GM23338 (cell line): ENCODE data around the gene TMEM138.

Source experiments
- POLR2AphosphoS5 ChIP-seq: IDR thresholded peaks from 2 replicates; pipeline ENCODE4 v1.6.1; 2016; ENCODE audit warnings: antibody characterized with exemption, low read depth
- TF ChIP-seq, protein P1 (sequence below), 2 experiments: fragments of 200-600 bp in 1 of 2; sonication (generic) in 1 of 2; conservative IDR thresholded peaks; 2 replicates each; pipeline versions ENCODE4 v1.5.1 to v1.6.1; 2016 to 2017; ENCODE audit warnings: antibody characterized with exemption in 2 of 2, low read depth in 2 of 2, mild to moderate bottlenecking in 2 of 2, moderate library complexity in 1 of 2

DNA sequence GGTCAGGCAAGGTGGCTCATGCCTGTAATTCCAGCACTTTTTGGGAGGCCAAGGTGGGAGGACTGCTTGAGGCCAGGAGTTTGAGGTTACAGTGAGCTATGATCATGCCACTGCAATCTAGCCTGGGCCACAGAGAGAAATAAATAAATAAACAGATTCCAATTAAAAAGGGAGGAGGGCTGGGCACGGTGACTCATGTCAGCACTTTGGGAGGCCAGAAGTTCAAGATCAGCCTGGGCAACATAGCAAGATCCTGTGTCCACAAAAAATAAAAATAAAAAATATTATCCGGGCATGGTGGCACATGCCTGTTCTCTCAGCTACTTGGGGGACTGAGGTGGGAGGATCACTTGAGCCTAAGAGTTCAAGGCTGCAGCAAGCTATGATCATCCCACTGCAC is 8.0 kb upstream of the TMEM138 start:
- TF ChIP-seq, protein P1, sequence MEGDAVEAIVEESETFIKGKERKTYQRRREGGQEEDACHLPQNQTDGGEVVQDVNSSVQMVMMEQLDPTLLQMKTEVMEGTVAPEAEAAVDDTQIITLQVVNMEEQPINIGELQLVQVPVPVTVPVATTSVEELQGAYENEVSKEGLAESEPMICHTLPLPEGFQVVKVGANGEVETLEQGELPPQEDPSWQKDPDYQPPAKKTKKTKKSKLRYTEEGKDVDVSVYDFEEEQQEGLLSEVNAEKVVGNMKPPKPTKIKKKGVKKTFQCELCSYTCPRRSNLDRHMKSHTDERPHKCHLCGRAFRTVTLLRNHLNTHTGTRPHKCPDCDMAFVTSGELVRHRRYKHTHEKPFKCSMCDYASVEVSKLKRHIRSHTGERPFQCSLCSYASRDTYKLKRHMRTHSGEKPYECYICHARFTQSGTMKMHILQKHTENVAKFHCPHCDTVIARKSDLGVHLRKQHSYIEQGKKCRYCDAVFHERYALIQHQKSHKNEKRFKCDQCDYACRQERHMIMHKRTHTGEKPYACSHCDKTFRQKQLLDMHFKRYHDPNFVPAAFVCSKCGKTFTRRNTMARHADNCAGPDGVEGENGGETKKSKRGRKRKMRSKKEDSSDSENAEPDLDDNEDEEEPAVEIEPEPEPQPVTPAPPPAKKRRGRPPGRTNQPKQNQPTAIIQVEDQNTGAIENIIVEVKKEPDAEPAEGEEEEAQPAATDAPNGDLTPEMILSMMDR (conservative IDR thresholded peaks at IDR 0.05; ENCODE audit: low read depth in 2 of 2) = no peak
- no peak for TF ChIP-seq POLR2AphosphoS5
